Smooth muscle cell (in vitro differentiated cells): Measurements from ENCODE around the gene CELF6. TPM values are rescaled to one million over a fixed set of nuclear protein-coding genes. Genes with fewer than 3 reads are reported as not detected.

ENCODE experiments used
- DNase-seq: peaks from one replicate; lab custom pipeline; 2025; ENCODE audit not compliant: unreplicated experiment; lab: John Stamatoyannopoulos, UW
- H2AFZ ChIP-seq: fragments of 200-600 bp; sonication (generic); 2 replicates; pipeline ENCODE4 v1.6.0; 2016; ENCODE audit warnings: antibody characterized with exemption, low read depth, mild to moderate bottlenecking
- H3F3A ChIP-seq: fragments of 200-600 bp; sonication (generic); 2 replicates; pipeline ENCODE4 v1.6.0; 2017; ENCODE audit warnings: antibody characterized with exemption, low read depth
- H3K27ac ChIP-seq: fragments of 200-600 bp; sonication (generic); 2 replicates; pipeline ENCODE4 v1.5.1; 2016; ENCODE audit warnings: low read depth, mild to moderate bottlenecking
- H3K27me3 ChIP-seq: fragments of 200-600 bp; sonication (generic); 2 replicates; pipeline ENCODE4 v1.6.1; 2016; ENCODE audit warnings: low read depth, mild to moderate bottlenecking
- H3K36me3 ChIP-seq: fragments of 200-600 bp; sonication (generic); 2 replicates; pipeline ENCODE4 v1.5.1; 2016; ENCODE audit warnings: low read depth
- H3K4me1 ChIP-seq: fragments of 200-600 bp; sonication (generic); 2 replicates; pipeline ENCODE4 v1.5.1; 2016; ENCODE audit warnings: low read depth
- H3K4me2 ChIP-seq: fragments of 200-600 bp; sonication (generic); 2 replicates; pipeline ENCODE4 v1.6.0; 2016; ENCODE audit warnings: mild to moderate bottlenecking
- H3K4me3 ChIP-seq: fragments of 200-600 bp; sonication (generic); 2 replicates; pipeline ENCODE4 v1.5.1; 2016; ENCODE audit warnings: mild to moderate bottlenecking
- H3K79me2 ChIP-seq: fragments of 200-600 bp; sonication (generic); 2 replicates; pipeline ENCODE4 v1.6.0; 2016; ENCODE audit warnings: low read depth, mild to moderate bottlenecking
- H3K9ac ChIP-seq: fragments of 200-600 bp; sonication (generic); 2 replicates; pipeline ENCODE4 v1.6.0; 2016; ENCODE audit warnings: low read depth
- H3K9me3 ChIP-seq: fragments of 200-600 bp; sonication (generic); replicated peaks from 2 replicates; pipeline ENCODE4 v1.5.1; 2016; ENCODE audit warnings: low read depth
- H4K20me1 ChIP-seq: fragments of 200-600 bp; sonication (generic); 2 replicates; pipeline ENCODE4 v1.6.0; 2016; ENCODE audit warnings: low read depth
- CTCF ChIP-seq: fragments of 200-600 bp; sonication (generic); IDR thresholded peaks from 2 replicates; pipeline ENCODE4 v1.5.1; 2017; ENCODE audit warnings: borderline replicate concordance, mild to moderate bottlenecking, antibody characterized with exemption; ENCODE audit not compliant: insufficient read depth, poor library complexity, severe bottlenecking
- WGBS: methylation state at CpG from one replicate; pipeline ENCODE4 v1.1.7; 2016; ENCODE audit warnings: low lambda C conversion rate; 5-methylcytosine and 5-hydroxymethylcytosine counted together
- polyA plus RNA-seq: library from polyadenylated mRNA; unstranded; fragments of >200 nt; fragmentation: Nextera tagmentation; extraction: Ambion mirVana; gene quantifications from 2 replicates; pipeline ENCODE4 v1.2.1, GENCODE V29; 2016
- total RNA-seq: library from RNA; depleted of rRNA; stranded (reverse); fragments of >200 nt; gene quantifications from 2 replicates; pipeline ENCODE4 v1.2.3, GENCODE V29; 2014

The CELF6 gene
- total and polyA plus RNA-seq, 2 experiments from 2014 or later: 0.43 to 1.9 TPM

- H4K20me1 ChIP-seq: no peaks in the 10 kb centered on the region
- H3K4me1 ChIP-seq: no peaks in the 10 kb centered on the region
- 94% methylated on average over 3 of the region's 3 CpGs for WGBS
- H2AFZ ChIP-seq: no peak overlapping the region
- H3K79me2 ChIP-seq: no peaks in the 10 kb centered on the region
- no peak overlapping the region for H3K4me3 ChIP-seq
- no peak overlapping the region for H3K9ac ChIP-seq
- H3K4me2 ChIP-seq: no peak overlapping the region
- no peaks in the 10 kb centered on the region for H3K9me3 ChIP-seq
- peaks cover 37% of the 10 kb centered on the region for H3K36me3 ChIP-seq
- H3K27ac ChIP-seq: no peak overlapping the region
- TF ChIP-seq CTCF: no peak
- no peaks in the 10 kb centered on the region for H3K27me3 ChIP-seq
- no peaks in the 10 kb centered on the region for H3F3A ChIP-seq
- no peak for DNase-seq
These were observed 70.7 kb downstream of the CELF6 start for GRCh38 chr15:72249142-72249810.

- Histone ChIP-seq H4K20me1 (no peaks in the 10 kb centered on the region), H3K27ac (no peak overlapping the region), H3K79me2 (no peaks in the 10 kb centered on the region), H3K9me3 (no peaks in the 10 kb centered on the region), H3K36me3 (peaks cover 29% of the 10 kb centered on the region), H3K4me3 (no peak overlapping the region), H3K4me2 (no peak overlapping the region), H3K9ac (no peak overlapping the region), H3K27me3 (no peaks in the 10 kb centered on the region), H3K4me1 (peaks cover 2% of the 10 kb centered on the region), H2AFZ (no peak overlapping the region), H3F3A (no peaks in the 10 kb centered on the region)
- no peak for TF ChIP-seq CTCF
- 100% methylated on average over 1 of the region's 1 CpG for WGBS
- no peak for DNase-seq
These were observed 71.4 kb downstream of the CELF6 start for GRCh38 chr15:72248514-72248913.

GRCh38 chr15:72242775-72243370 is 77.1 kb downstream of the CELF6 start:
- Histone ChIP-seq H4K20me1 (no peaks in the 10 kb centered on the region), H3F3A (no peaks in the 10 kb centered on the region), H3K4me2 (no peak overlapping the region), H3K36me3 (no peaks in the 10 kb centered on the region), H3K4me1 (peaks cover 17% of the 10 kb centered on the region), H2AFZ (no peak overlapping the region), H3K27me3 (no peaks in the 10 kb centered on the region), H3K9ac (no peak overlapping the region), H3K4me3 (no peak overlapping the region), H3K79me2 (no peaks in the 10 kb centered on the region), H3K27ac (no peak overlapping the region), H3K9me3 (no peaks in the 10 kb centered on the region)
- no peak for TF ChIP-seq CTCF
- 40% methylated on average over 2 of the region's 2 CpGs for WGBS
- DNase-seq: no peak

- Histone ChIP-seq H3K4me3 (no peak overlapping the region), H3K4me1 (peaks cover 20% of the 10 kb centered on the region), H3K9ac (no peak overlapping the region), H2AFZ (no peak overlapping the region), H3K27ac (no peak overlapping the region), H4K20me1 (no peaks in the 10 kb centered on the region), H3K36me3 (no peaks in the 10 kb centered on the region), H3F3A (peaks cover 8% of the 10 kb centered on the region), H3K9me3 (no peaks in the 10 kb centered on the region), H3K4me2 (no peak overlapping the region), H3K27me3 (no peaks in the 10 kb centered on the region), H3K79me2 (peaks cover 5% of the 10 kb centered on the region)
- no peak for DNase-seq
- TF ChIP-seq CTCF: no peak
These were observed 80.3 kb downstream of the CELF6 start for GRCh38 chr15:72239652-72240051.
